ENCODE measurements around the gene MUTYH. TPM values are rescaled to one million over a fixed set of nuclear protein-coding genes. Genes with fewer than 3 reads are reported as not detected.
A peak's percentile ranks its signal among the peaks of the same experiment; 100 is the strongest.

Gene MUTYH
- total and polyA plus RNA-seq, 2 of the 8 experiments (the other 6 are each of a cell fraction or from before 2014, with no cell fraction given): 51.9 to 65.7 TPM

- H4K8ac ChIP-seq (ENCODE audit: extremely low read depth, insufficient read depth, low read length): no peak overlapping the region
- TF ChIP-seq TAF1 (IDR thresholded peaks at IDR 0.05; ENCODE audit: low read depth, low read length) (no peak), CEBPB (IDR thresholded peaks at IDR 0.05; ENCODE audit: low read depth, low read length) (peak; percentile 21; the same call in 1 of the 2 replicates)
- H2BK120ac ChIP-seq (replicated peaks; ENCODE audit: low read depth, low read length): no peak overlapping the region
- peaks cover 0 to 19% (median 0%) of the 10 kb centered on the region in 4 experiments; a peak in 2 of 8 replicates for H3K36me3 ChIP-seq (ENCODE audit: control insufficient read depth in 2 of 4, insufficient read depth in 4 of 4, low read length in 3 of 4)
- no peaks in the 10 kb centered on the region for H3K27me3 ChIP-seq (replicated peaks in 1 of 4; ENCODE audit: control insufficient read depth in 3 of 4, extremely low read depth in 1 of 4, insufficient read depth in 3 of 4, low read length in 3 of 4)
- peak overlapping the region; percentile 20 for H4K91ac ChIP-seq (replicated peaks; ENCODE audit: insufficient read length, low read length)
- peak overlapping the region; percentile 51; the same call in 1 of the 2 replicates for H3K18ac ChIP-seq (ENCODE audit: extremely low read depth, low read length)
- H3K4me2 ChIP-seq (ENCODE audit: insufficient read depth in 1 of 2, low read depth in 2 of 2, low read length in 2 of 2): peak overlapping the region; percentile 71 to 89
- DNase-seq (ENCODE audit: low read depth in 1 of 2, low spot score in 2 of 2): no peak
- no peak overlapping the region; the same call in 1 of the 2 replicates for H2BK20ac ChIP-seq (ENCODE audit: low read length)
- no peak overlapping the region for H3K23ac ChIP-seq (ENCODE audit: insufficient read length)
- 0 out of 2 replicates have a peak overlapping the region, but pooled peaks have one; percentile 21 for H2BK15ac ChIP-seq (ENCODE audit: low read length)
- H4K5ac ChIP-seq (ENCODE audit: insufficient read length, low read depth, low read length): peak overlapping the region; percentile 55
- peak overlapping the region; percentile 49; the same call in 1 of the 2 replicates for H3K27ac ChIP-seq (ENCODE audit: low read depth, low read length)
- H3K56ac ChIP-seq (replicated peaks; ENCODE audit: insufficient read length, low read depth, low read length): no peak overlapping the region
- no peak overlapping the region for H2AFZ ChIP-seq (ENCODE audit: low read length)
- H3K9me3 ChIP-seq (ENCODE audit: insufficient read depth in 2 of 2, low read depth in 1 of 2, low read length in 1 of 2): no peaks in the 10 kb centered on the region
- peaks cover 0 to 2% of the 10 kb centered on the region in 2 experiments for H4K20me1 ChIP-seq (replicated peaks in 1 of 2; ENCODE audit: control insufficient read depth in 1 of 2, insufficient read depth in 2 of 2, low read length in 2 of 2)
- H3K9ac ChIP-seq (replicated peaks in 1 of 4; ENCODE audit: extremely low read depth in 1 of 4, low read depth in 3 of 4, low read length in 3 of 4): peak overlapping the region in 1 of 4 experiments; percentile 86; a peak in 1 of 7 replicates
- CTCF ChIA-PET (ENCODE audit: partially characterized antibody): interaction anchor here (0.6 to 5.3 kb wide), 9 partner anchors 22 to 526 kb away, joined by 3 to 29 read pairs (median 4); partner anchors contain the start of gene PLK3
- H2BK12ac ChIP-seq (ENCODE audit: low read depth, low read length): peak overlapping the region; percentile 77
- H2BK5ac ChIP-seq (ENCODE audit: low read depth, low read length): peak overlapping the region; percentile 64; the same call in 1 of the 2 replicates
- FAIRE-seq: no peak
- H3K4me3 ChIP-seq (ENCODE audit: extremely low read depth in 1 of 4, insufficient read depth in 2 of 4, low read depth in 3 of 4, low read length in 4 of 4): peak overlapping the region; percentile 61 to 69 (median 64); a peak in 6 of 8 replicates
- H3K14ac ChIP-seq (ENCODE audit: insufficient read length): no peak overlapping the region
- WGBS, 2 experiments (ENCODE audit: extremely low coverage in 1 of 2, insufficient coverage in 1 of 2, insufficient read length in 1 of 2, insufficient replicate concordance in 2 of 2, low coverage in 1 of 2, low lambda C conversion rate in 2 of 2, missing lambda C conversion rate in 1 of 2): 58% methylated on average over 6 of the region's 6 CpGs; no CpG with 5 or more reads in 1 of the 2 experiments
- peaks cover 10 to 24% (median 16%) of the 10 kb centered on the region in 4 experiments for H3K4me1 ChIP-seq (replicated peaks in 1 of 4; ENCODE audit: control insufficient read depth in 3 of 4, insufficient read depth in 4 of 4, low read length in 3 of 4)
- peaks cover 11% of the 10 kb centered on the region; the same call in 1 of the 2 replicates for H3K23me2 ChIP-seq (ENCODE audit: low read depth, low read length)
- H2AK5ac ChIP-seq (ENCODE audit: low read depth, low read length): 0 out of 2 replicates have a peak overlapping the region, but pooled peaks have one; percentile 91
- POLR2A ChIA-PET (ENCODE audit: partially characterized antibody): interaction anchor here (0.6 to 16.3 kb wide), 21 partner anchors 11 to 526 kb away, joined by 3 to 472 read pairs (median 5); partner anchors contain the start of genes CCDC163, HECTD3, MMACHC and MUTYH
- H3K79me1 ChIP-seq (ENCODE audit: low read depth, low read length): peaks cover 5% of the 10 kb centered on the region; the same call in 1 of the 2 replicates
- peaks cover 3 to 22% of the 10 kb centered on the region in 2 experiments; a peak in 3 of 4 replicates for H3K79me2 ChIP-seq (ENCODE audit: control insufficient read depth in 1 of 2, insufficient read depth in 2 of 2, low read length in 2 of 2)
- no peak overlapping the region for H3K4ac ChIP-seq (replicated peaks; ENCODE audit: insufficient read length, low read depth, low read length)
These were observed 14.3 kb downstream of the MUTYH start for GRCh38 chr1:45325851-45326506.
